GM12872 (cell line): ENCODE results near the gene LYPD5.

Experiments
- TF ChIP-seq, protein P1 (sequence below): IDR thresholded peaks from 3 replicates; pipeline ENCODE4 v1.5.1; 2011; ENCODE audit warnings: low read depth, mild to moderate bottlenecking, low read length, moderate library complexity; ENCODE audit not compliant: insufficient read depth

LYPD5 gene

DNA sequence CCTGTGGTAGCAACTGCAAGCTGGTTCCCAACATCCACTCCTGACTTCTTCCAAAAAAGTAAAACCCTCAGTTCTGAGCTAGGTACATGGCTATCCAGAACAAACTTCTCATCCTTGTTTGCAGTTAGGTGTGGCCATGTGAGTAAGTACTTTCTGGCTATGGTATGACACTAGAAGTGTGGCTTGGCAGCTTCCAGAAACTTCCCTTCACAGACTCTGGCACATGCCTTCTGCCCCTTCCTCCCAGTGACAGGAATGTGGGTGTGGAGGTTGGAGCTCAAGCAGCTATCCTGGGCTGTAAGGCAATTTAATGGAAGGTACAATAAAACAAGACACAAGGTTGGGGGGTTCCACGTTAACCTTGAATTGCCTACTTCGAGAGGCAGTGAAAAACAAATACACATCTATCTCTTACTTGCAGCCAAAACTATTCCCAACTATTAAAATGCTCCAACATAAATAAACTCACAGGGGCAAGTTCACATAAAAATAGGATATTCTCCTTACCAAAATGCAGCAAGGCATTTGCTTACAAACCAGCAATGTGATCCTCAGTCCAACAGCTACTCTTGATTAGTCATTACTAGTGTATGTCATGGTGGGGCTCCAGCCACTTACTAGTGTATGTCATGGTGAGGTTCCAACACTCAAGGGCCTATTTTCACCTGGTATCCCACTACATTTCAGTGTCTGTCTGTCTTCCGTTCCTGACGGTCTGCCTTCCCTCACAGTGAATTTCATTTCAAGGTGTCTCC lies 50.6 kb downstream of the LYPD5 start:
- TF ChIP-seq, protein P1, sequence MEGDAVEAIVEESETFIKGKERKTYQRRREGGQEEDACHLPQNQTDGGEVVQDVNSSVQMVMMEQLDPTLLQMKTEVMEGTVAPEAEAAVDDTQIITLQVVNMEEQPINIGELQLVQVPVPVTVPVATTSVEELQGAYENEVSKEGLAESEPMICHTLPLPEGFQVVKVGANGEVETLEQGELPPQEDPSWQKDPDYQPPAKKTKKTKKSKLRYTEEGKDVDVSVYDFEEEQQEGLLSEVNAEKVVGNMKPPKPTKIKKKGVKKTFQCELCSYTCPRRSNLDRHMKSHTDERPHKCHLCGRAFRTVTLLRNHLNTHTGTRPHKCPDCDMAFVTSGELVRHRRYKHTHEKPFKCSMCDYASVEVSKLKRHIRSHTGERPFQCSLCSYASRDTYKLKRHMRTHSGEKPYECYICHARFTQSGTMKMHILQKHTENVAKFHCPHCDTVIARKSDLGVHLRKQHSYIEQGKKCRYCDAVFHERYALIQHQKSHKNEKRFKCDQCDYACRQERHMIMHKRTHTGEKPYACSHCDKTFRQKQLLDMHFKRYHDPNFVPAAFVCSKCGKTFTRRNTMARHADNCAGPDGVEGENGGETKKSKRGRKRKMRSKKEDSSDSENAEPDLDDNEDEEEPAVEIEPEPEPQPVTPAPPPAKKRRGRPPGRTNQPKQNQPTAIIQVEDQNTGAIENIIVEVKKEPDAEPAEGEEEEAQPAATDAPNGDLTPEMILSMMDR, result no peak

DNA sequence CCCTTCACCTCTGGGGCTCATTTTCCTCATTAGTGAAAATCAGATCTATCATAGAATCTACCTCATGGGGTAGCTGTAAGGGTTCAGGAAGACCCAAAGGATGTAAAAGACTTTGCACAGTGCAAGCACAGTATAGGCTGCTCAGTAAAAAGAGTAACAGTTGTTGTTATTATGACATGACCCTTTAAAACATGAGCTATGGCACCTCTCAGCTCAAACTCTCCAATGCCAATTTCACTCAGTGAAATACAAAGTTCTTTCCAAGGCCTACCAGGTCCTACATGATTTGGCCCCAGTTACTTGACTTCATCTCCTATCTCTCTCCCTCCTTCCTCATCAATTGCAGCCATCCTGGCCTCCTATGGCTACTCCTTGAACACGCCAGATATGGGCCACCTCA lies 52.3 kb downstream of the LYPD5 start:
- TF ChIP-seq, protein P1, result no peak

DNA sequence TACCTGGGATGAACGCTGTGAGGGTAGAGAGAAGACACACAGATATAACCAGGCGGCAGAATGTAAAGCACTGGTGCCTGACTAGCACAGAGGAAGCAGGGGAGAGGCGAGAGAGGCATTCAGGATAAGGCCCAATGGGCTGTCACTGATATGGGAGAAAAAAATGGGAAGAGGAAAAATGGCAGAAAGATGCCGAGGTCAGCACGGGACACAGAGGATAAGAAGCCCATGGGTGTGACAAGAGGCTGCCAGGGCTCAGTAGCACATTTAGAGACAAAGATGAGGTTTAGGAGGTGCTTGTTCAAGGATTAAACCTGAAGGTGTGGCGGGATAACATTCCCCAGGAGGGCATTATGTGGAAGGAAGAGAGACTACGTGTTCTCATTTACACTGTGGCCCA lies 53.1 kb downstream of the LYPD5 start:
- TF ChIP-seq, protein P1, result no peak

DNA sequence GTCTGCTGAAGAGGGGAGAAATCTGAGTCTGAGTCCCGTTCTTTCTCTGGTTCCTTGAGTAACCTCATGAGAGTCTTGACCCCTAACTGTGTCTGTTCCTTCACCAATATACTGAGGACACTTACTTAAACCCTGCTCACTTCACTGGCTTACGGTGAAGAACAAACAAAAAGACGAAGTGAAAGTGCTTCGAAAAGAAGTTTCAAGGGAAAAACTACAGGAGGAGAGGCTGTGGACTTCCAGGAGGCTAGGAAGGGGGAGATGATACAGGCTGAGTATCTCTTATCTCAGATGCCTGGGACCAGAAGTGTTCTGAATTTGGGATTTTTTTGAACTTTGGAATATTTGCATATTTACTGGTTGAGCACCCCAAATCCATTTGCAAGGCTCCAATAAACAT lies 53.6 kb downstream of the LYPD5 start:
- TF ChIP-seq, protein P1, result no peak

DNA sequence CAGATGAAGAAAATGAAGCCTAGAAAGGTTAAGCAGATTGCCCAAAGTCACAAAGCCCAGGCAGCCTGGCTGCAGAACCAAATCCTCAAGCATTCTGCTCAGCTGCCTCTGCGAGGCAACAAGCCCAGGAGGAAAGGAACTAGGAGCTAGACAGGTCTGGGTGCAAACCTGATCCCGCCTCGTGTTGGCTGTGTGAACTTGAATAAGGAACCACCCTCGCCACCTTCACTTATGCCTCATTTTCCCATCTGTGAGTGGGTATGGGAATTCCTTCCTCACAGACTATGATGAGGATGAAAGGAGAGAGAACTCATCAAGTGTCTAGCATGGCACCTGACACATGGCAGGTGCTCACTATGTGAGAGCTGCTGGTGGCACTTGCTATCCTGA lies 54.0 kb downstream of the LYPD5 start:
- TF ChIP-seq, protein P1, result no peak

DNA sequence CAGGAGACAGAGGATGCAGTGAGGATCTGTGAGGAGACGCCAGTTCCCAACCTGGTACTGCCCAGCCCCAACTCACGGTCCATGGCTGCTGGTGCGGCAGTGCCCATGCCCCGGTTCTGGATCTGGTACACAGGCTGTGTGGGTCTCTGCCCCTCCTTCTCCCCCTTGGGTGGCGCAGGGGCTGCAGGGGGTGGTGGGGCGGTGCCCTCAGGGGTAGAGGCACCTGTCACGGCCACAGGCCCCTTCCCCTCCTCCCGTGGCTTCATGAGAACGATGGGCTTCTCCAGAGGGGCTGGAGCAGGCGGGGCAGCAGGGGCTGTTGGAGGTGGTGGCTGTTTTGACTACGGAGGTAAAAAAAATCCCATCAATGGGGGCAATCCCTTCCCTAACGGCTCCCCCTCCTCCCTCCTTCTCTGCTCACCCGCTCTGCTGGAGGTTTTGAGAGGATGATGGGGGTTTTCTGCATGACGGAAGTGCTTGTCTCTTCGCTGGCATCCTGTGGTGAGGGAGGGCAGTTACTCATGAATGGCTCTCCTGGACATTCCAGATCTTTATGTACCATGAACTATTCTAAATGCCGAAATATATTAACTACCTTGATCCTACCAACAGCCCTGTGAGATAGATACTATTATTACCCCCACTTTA lies 54.6 kb downstream of the LYPD5 start:
- TF ChIP-seq, protein P1, result no peak
